ENCODE results near the gene MRAP2.
"Not testable (repeated sequence)": the region's sequence is repeated elsewhere in the genome, so short reads cannot be mapped to it uniquely, and the experiment has no call there.

Gene MRAP2

GRCh38 chr6:84086056-84086455 lies 52.5 kb downstream of the MRAP2 start:
- FAIRE-seq = no peak
- TF ChIP-seq PAX5 (IDR thresholded peaks at IDR 0.05; ENCODE audit: insufficient read depth, low read length, severe bottlenecking) = no peak
- TF ChIP-seq TAF1 (IDR thresholded peaks at IDR 0.05; ENCODE audit: low read depth, low read length) = no peak
- TF ChIP-seq POLR2A (IDR thresholded peaks at IDR 0.05; ENCODE audit: low read depth, low read length) = no peak
- TF ChIP-seq POLR2AphosphoS5 (IDR thresholded peaks at IDR 0.05; ENCODE audit: low read depth, low read length) = no peak

DNA sequence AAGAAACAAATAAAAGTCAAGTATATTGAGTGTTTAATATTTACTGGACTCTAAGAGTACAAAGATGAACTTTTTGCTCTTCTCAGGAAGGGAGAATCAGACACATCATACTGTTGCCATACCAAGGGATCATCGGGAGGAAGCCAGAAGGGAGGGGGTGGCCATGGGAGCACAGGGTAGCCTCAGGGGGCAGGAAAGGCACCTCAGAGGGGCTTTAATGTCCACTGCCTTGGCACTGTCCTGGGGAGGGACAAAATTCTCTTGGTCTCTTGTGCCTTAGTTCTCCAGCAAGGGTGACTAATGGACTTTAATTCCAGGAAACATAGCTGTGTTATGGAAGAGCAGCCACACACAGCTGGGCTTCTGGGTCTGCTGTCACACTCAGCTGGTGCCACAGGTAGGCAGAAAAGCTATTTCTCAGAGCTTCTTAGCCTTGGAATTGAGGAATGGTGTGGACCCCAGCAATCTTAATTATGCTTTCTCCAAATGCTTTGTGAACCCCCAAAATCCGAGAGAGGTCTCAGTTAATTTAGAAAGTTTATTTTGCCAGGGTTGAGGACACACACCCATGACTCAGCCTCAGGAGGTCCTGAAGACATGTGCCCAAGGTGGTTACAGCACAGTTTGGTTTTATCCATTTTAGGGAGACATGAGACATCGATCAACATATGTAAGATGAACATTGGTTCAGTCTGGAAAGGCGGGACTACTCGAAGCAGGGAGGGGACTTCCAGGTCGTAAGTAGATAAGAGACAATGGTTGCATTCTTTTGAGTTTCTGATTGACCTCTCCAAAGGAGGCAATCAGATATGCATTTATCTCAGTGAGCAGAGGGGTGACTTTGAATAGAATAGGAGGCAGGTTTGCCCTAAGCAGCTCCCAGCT lies 53.2 kb downstream of the MRAP2 start:
- no peak for TF ChIP-seq POU2F2 (IDR thresholded peaks at IDR 0.05; ENCODE audit: low read depth, low read length)
- no peak for TF ChIP-seq TAF1 (IDR thresholded peaks at IDR 0.05; ENCODE audit: low read depth, low read length)
- no peak for TF ChIP-seq POLR2AphosphoS5 (IDR thresholded peaks at IDR 0.05; ENCODE audit: low read depth, low read length)
- no peak for FAIRE-seq
- no peak for DNase-seq (ENCODE audit: insufficient read length, low spot score)

More at GRCh38 chr6:84086056-84086455, 52.5 kb downstream of the MRAP2 start:
- no peak for DNase-seq (ENCODE audit: insufficient read length, low spot score)

DNA sequence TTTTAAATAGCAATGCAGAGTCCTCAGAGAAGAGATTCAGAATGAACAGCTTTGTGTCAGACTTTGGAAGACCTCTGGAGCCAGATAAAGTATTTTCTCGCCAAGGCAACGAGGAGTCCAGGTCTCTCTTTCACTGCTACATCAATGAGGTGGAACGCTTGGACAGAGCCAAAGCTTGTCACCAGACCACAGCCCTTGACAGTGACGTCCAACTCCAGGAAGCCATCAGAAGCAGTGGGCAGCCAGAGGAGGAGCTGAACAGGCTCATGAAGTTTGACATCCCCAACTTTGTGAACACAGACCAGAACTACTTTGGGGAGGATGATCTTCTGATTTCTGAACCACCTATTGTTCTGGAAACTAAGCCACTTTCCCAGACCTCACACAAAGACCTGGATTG lies 55.5 kb downstream of the MRAP2 start:
- no peak for FAIRE-seq
- no peak for TF ChIP-seq PAX5 (IDR thresholded peaks at IDR 0.05; ENCODE audit: insufficient read depth, low read length, severe bottlenecking)
- TF ChIP-seq POLR2AphosphoS5 (IDR thresholded peaks at IDR 0.05; ENCODE audit: low read depth, low read length) = no peak
- TF ChIP-seq SPI1 (IDR thresholded peaks at IDR 0.05; ENCODE audit: low read depth, low read length) = no peak
- TF ChIP-seq POLR2A (IDR thresholded peaks at IDR 0.05; ENCODE audit: low read depth, low read length) = no peak
- no peak for TF ChIP-seq TAF1 (IDR thresholded peaks at IDR 0.05; ENCODE audit: low read depth, low read length)
- TF ChIP-seq POU2F2 (IDR thresholded peaks at IDR 0.05; ENCODE audit: low read depth, low read length) = no peak

DNA sequence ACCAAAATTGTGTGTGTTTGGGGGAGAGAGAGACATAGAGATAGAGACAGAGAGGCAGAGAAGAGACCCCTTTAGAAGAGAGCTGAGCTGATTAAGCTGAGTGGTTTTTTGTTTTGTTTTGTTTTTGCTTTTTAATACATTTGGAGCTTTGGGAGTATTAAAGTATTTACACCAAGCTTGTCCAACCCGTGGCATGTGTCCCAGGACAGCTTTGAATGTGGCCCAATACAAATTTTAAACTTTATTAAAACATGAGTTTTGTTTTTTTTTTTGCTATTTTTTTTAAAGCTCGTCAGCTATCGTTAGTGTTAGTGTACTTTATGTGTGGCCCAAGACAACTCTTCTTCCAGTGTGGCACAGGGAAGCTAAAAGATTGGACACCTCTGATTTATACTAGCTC lies 56.0 kb downstream of the MRAP2 start:
- no peak for FAIRE-seq
- TF ChIP-seq POU2F2 (IDR thresholded peaks at IDR 0.05; ENCODE audit: low read depth, low read length) (no peak), POLR2AphosphoS5 (IDR thresholded peaks at IDR 0.05; ENCODE audit: low read depth, low read length) (no peak), PAX5 (IDR thresholded peaks at IDR 0.05; ENCODE audit: insufficient read depth, low read length, severe bottlenecking) (no peak), SPI1 (IDR thresholded peaks at IDR 0.05; ENCODE audit: low read depth, low read length) (no peak), POLR2A (IDR thresholded peaks at IDR 0.05; ENCODE audit: low read depth, low read length) (no peak), TAF1 (IDR thresholded peaks at IDR 0.05; ENCODE audit: low read depth, low read length) (no peak)
- no peak for DNase-seq (ENCODE audit: insufficient read length, low spot score)

More for the DNA sequence above, 55.5 kb downstream of the MRAP2 start:
- no peak for DNase-seq (ENCODE audit: insufficient read length, low spot score)

DNA sequence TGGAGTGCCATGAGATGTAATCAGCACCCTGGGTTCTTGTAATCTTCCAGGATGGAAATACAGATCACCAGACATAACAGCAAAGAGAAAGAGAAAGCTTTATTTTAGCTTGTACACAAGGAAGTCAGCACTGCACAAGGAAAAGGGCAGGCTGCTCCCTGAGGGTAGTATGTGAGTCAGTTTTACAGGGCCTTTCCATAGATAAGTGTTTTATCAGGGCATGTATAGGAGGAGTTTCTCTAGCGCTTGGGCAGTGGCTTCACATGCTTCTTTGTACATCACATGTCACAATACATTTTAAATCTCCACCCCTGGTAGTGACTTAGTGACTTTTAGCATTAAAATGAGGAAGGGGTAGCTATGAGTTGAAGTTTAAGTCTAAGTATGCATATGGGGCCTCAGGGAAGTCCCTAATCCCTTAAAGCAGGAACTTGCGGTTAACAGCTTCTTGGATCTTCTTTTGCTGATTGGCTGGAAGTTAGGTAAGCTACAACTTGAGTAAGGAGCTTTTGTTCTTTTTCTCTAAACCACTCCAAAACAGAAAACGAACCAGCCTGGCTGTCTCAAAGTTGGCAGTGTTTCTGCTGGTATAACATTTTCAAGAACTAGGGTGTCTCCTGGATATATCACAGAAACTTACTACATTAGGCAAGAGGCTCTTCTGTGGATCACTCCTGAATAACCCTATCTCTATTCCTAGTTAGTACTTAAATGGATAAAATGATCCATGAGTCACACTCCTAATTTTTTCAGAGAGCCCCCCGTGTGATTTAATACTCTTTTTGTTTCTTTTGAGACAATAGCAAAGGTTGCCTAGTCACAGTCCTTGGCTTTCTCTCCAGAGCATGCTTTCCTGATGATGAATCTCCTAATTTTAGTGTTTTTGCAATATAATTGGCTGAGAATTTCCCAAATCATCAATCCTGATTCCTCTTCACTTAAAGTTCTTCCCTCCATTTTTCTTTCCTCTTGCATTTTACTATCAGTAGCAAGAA lies 60.2 kb downstream of the MRAP2 start:
- FAIRE-seq (no peak), DNase-seq (ENCODE audit: insufficient read length, low spot score) (no peak)

DNA sequence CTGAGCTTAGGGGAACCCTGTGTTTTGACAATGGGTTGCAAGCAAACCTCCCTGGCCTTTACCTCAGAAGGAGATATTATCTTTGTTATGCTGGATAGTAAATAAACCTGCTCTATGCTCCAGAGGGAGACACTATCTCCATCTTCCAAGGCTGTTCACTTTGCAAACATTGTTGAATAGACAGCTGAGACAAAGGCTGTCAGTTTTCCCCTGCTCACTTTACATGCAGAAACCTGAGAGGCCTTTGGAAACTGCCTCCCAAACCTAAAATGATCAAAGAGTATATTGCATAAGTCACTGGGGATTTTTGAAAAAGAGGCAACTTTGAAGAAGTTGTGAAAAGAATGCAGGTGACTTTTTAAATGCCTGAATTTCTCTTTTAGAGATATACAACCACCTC lies 61.6 kb downstream of the MRAP2 start:
- DNase-seq (ENCODE audit: insufficient read length, low spot score) (no peak), FAIRE-seq (no peak)
- TF ChIP-seq TAF1 (IDR thresholded peaks at IDR 0.05; ENCODE audit: low read depth, low read length) (no peak), POLR2AphosphoS5 (IDR thresholded peaks at IDR 0.05; ENCODE audit: low read depth, low read length) (no peak), PAX5 (IDR thresholded peaks at IDR 0.05; ENCODE audit: insufficient read depth, low read length, severe bottlenecking) (no peak), POLR2A (IDR thresholded peaks at IDR 0.05; ENCODE audit: low read depth, low read length) (no peak), POU2F2 (IDR thresholded peaks at IDR 0.05; ENCODE audit: low read depth, low read length) (no peak), SPI1 (IDR thresholded peaks at IDR 0.05; ENCODE audit: low read depth, low read length) (no peak)

More for the DNA sequence above, 60.2 kb downstream of the MRAP2 start:
- no peak for TF ChIP-seq SPI1 (IDR thresholded peaks at IDR 0.05; ENCODE audit: low read depth, low read length)
- no peak for TF ChIP-seq TAF1 (IDR thresholded peaks at IDR 0.05; ENCODE audit: low read depth, low read length)
- no peak for TF ChIP-seq POU2F2 (IDR thresholded peaks at IDR 0.05; ENCODE audit: low read depth, low read length)
- TF ChIP-seq POLR2AphosphoS5 (IDR thresholded peaks at IDR 0.05; ENCODE audit: low read depth, low read length) = no peak
- TF ChIP-seq PAX5 (IDR thresholded peaks at IDR 0.05; ENCODE audit: insufficient read depth, low read length, severe bottlenecking) = no peak
- TF ChIP-seq POLR2A (IDR thresholded peaks at IDR 0.05; ENCODE audit: low read depth, low read length) = no peak

DNA sequence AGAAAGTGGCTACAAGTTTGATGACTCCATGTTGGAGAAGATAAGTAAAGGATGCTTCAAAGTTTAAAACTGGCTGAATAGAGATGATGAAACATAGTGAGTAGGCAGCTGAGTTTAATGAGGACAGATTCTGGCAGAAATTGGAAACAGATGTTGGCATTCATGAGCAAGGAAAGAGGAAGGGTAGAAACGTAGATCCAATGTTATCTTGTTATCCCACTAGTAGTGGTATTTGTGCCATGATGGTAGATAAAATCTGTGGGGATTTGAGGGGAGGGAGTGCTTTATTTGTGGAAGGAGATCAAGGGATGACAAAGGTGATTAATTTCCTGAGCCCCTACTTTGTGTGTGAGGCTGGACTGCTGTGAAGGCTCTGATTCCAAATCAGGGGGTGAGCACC lies 69.5 kb downstream of the MRAP2 start:
- FAIRE-seq = no peak

DNA sequence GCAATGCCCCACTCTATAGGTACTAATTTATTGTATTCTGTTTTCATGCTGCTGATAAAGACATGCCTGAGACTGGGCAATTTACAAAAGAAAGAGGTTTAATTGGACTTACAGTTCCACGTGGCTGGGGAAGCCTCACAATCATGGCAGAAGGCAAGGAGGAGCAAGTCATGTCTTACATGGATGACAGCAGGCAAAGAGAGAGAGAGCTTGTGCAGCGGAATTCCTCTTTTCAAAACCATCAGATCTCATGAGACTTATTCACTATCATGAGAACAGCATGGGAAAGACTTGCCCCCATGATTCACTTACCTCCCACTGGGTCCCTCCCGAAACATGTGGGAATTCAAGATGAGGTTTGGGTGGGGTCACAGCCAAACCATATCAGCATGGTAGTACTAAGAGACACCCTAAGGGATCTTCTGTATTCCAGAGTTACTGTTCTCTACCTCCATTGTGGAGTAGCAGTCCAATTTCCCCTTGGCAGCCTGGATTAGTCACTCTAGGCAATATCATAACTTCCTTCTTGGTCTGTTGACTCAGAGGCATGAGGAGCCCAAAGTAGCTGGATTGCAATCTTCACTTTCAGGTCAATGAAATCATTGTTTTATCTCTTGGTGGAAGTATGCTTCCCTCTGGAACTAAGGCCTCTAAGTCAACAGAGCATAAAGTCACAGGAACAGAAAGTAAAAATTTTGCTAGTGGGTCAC lies 71.8 kb downstream of the MRAP2 start:
- not testable (repeated sequence) for FAIRE-seq; DNase-seq (ENCODE audit: insufficient read length, low spot score)

More for the DNA sequence above, 69.5 kb downstream of the MRAP2 start:
- DNase-seq (ENCODE audit: insufficient read length, low spot score) = no peak
- TF ChIP-seq POLR2AphosphoS5 (IDR thresholded peaks at IDR 0.05; ENCODE audit: low read depth, low read length) = no peak
- no peak for TF ChIP-seq SPI1 (IDR thresholded peaks at IDR 0.05; ENCODE audit: low read depth, low read length)
- TF ChIP-seq POLR2A (IDR thresholded peaks at IDR 0.05; ENCODE audit: low read depth, low read length) = no peak
- no peak for TF ChIP-seq POU2F2 (IDR thresholded peaks at IDR 0.05; ENCODE audit: low read depth, low read length)
- no peak for TF ChIP-seq TAF1 (IDR thresholded peaks at IDR 0.05; ENCODE audit: low read depth, low read length)
- no peak for TF ChIP-seq PAX5 (IDR thresholded peaks at IDR 0.05; ENCODE audit: insufficient read depth, low read length, severe bottlenecking)

DNA sequence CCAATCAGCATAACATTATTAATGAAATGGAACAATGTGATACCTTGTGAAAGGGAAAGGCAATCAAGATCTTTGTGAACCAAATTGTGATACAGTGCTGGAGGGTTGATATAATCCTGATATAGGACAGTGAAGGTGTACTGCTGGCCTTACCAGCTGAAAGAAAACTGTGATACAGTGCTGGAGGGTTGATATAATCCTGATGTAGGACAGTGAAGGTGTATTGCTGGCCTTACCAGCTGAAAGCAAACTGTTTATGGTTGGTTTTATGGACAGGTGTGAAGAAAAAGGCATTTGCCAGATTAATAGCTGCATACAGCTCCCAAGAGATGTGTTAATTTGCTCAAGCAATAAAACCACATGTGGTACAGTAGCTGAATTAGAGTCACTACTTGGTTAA lies 73.9 kb downstream of the MRAP2 start:
- no peak for TF ChIP-seq SPI1 (IDR thresholded peaks at IDR 0.05; ENCODE audit: low read depth, low read length)
- TF ChIP-seq TAF1 (IDR thresholded peaks at IDR 0.05; ENCODE audit: low read depth, low read length) = no peak
- TF ChIP-seq PAX5 (IDR thresholded peaks at IDR 0.05; ENCODE audit: insufficient read depth, low read length, severe bottlenecking) = no peak
- no peak for DNase-seq (ENCODE audit: insufficient read length, low spot score)
- no peak for FAIRE-seq
